HepG2 (cell line): Measurements from ENCODE around the gene ATG2A. TPM values are rescaled to one million over a fixed set of nuclear protein-coding genes. Genes with fewer than 3 reads are reported as not detected.

Experiments
- AFF4 ChIP-seq: sonication (generic); formaldehyde crosslinking; IDR thresholded peaks from 2 replicates; pipeline ENCODE4 v1.4.0; 2020; ENCODE audit warnings: missing genetic modification reagents
- ARHGAP35 ChIP-seq: sonication (generic); formaldehyde crosslinking; IDR thresholded peaks from 2 replicates; pipeline ENCODE4 v1.9.0; 2022; ENCODE audit warnings: mild to moderate bottlenecking, inconsistent platforms, moderate library complexity, missing genetic modification reagents, borderline replicate concordance
- ATF1 ChIP-seq: IDR thresholded peaks from 2 replicates; pipeline ENCODE4 v1.6.1; 2016; ENCODE audit warnings: mild to moderate bottlenecking, control low read depth
- BHLHE40 ChIP-seq: IDR thresholded peaks from 2 replicates; pipeline ENCODE4 v1.6.1; 2011; ENCODE audit warnings: low read length, improper control_type of control experiment
- BRD4 ChIP-seq: sonication (generic); formaldehyde crosslinking; IDR thresholded peaks from 2 replicates; pipeline ENCODE4 v1.4.0; 2020; ENCODE audit warnings: missing genetic modification reagents
- CREB1 ChIP-seq, 2 experiments: fragments of 450-650 bp in 1 of 2; IDR thresholded peaks; 2 replicates each; pipeline ENCODE4 v1.6.1; 2016 to 2017; ENCODE audit warnings: control low read depth in 1 of 2, mild to moderate bottlenecking in 1 of 2, missing compliant biosample characterization in 1 of 2, missing genetic modification characterization in 1 of 2
- HDAC6 ChIP-seq: fragments of 200-600 bp; sonication (generic); IDR thresholded peaks from 2 replicates; pipeline ENCODE4 v1.7.0; 2017; ENCODE audit warnings: mild to moderate bottlenecking, antibody characterized with exemption, low read length, low read depth
- HNF4A ChIP-seq: sonication (generic); formaldehyde crosslinking; IDR thresholded peaks from 2 replicates; pipeline ENCODE4 v1.4.0; 2020; ENCODE audit warnings: missing genetic modification reagents
- ISL2 ChIP-seq: sonication (generic); formaldehyde crosslinking; IDR thresholded peaks from 2 replicates; pipeline ENCODE4 v1.5.0; 2020; ENCODE audit warnings: missing genetic modification reagents
- JUND ChIP-seq: sonication (generic); formaldehyde crosslinking; IDR thresholded peaks from 2 replicates; pipeline ENCODE4 v1.8.0; 2022; ENCODE audit warnings: mild to moderate bottlenecking, missing genetic modification reagents
- KDM5A ChIP-seq: fragments of 200-600 bp; sonication (generic); IDR thresholded peaks from 2 replicates; pipeline ENCODE4 v1.7.0; 2018; ENCODE audit warnings: antibody characterized with exemption, mild to moderate bottlenecking, low read length, borderline replicate concordance
- MBNL3 ChIP-seq: fragments of 250-450 bp; sonication (Bioruptor Pico); conservative IDR thresholded peaks from 2 replicates; pipeline ENCODE4 v1.8.0; 2022; ENCODE audit warnings: mild to moderate bottlenecking, inconsistent platforms
- MEF2D ChIP-seq: sonication (generic); formaldehyde crosslinking; IDR thresholded peaks from 2 replicates; pipeline ENCODE4 v1.5.1; 2020; ENCODE audit warnings: mild to moderate bottlenecking, missing genetic modification reagents
- NR3C1 ChIP-seq: sonication (generic); formaldehyde crosslinking; IDR thresholded peaks from 2 replicates; pipeline ENCODE4 v1.4.0; 2020; ENCODE audit warnings: missing genetic modification reagents
- SCMH1 ChIP-seq: sonication (generic); formaldehyde crosslinking; IDR thresholded peaks from 2 replicates; pipeline ENCODE4 v1.9.0; 2021; ENCODE audit warnings: missing genetic modification reagents, mild to moderate bottlenecking, borderline replicate concordance
- XBP1 ChIP-seq: sonication (generic); formaldehyde crosslinking; IDR thresholded peaks from 2 replicates; pipeline ENCODE4 v1.5.0; 2020; ENCODE audit warnings: missing genetic modification reagents
- ZBTB2 ChIP-seq: sonication (generic); formaldehyde crosslinking; IDR thresholded peaks from 2 replicates; pipeline ENCODE4 v1.8.0; 2022; ENCODE audit warnings: low read depth, missing genetic modification reagents
- ZBTB4 ChIP-seq: sonication (generic); formaldehyde crosslinking; IDR thresholded peaks from 2 replicates; pipeline ENCODE4 v1.4.0; 2020; ENCODE audit warnings: missing genetic modification reagents, mild to moderate bottlenecking, borderline replicate concordance
- ZBTB42 ChIP-seq: sonication (generic); formaldehyde crosslinking; IDR thresholded peaks from 2 replicates; pipeline ENCODE4 v1.5.0; 2020; ENCODE audit warnings: mild to moderate bottlenecking, missing genetic modification reagents
- ZIK1 ChIP-seq: sonication (generic); formaldehyde crosslinking; IDR thresholded peaks from 2 replicates; pipeline ENCODE4 v1.5.0; 2020; ENCODE audit warnings: mild to moderate bottlenecking, low read depth, missing genetic modification reagents, borderline replicate concordance
- ZNF564 ChIP-seq: sonication (generic); formaldehyde crosslinking; IDR thresholded peaks from 2 replicates; pipeline ENCODE4 v1.8.1; 2023; ENCODE audit warnings: mild to moderate bottlenecking, missing genetic modification reagents
- ZNF720 ChIP-seq: sonication (generic); formaldehyde crosslinking; IDR thresholded peaks from 2 replicates; pipeline ENCODE4 v1.4.0; 2020; ENCODE audit warnings: missing genetic modification reagents
- ZNF724P ChIP-seq: sonication (generic); formaldehyde crosslinking; IDR thresholded peaks from 2 replicates; pipeline ENCODE4 v1.8.0; 2022; ENCODE audit warnings: missing genetic modification reagents, borderline replicate concordance
- polyA plus RNA-seq, 8 experiments: library from polyadenylated mRNA; depleted of rRNA in 3 of 8; stranded (reverse) in 7 of 8; unstranded in 1 of 8; fragments of >200 nt; fragmentation: Illumina TruSeq in 4 of 8; extraction: Trizol in 4 of 8; gene quantifications; 2 replicates each; pipeline versions ENCODE4 v1.2.1 to v1.2.3, GENCODE V29; 2011 to 2016; ENCODE audit warnings: low read depth in 4 of 8, missing spikeins in 1 of 8, mixed read lengths in 1 of 8; ENCODE audit not compliant: insufficient read depth in 1 of 8
- total RNA-seq, 5 experiments: library from RNA; depleted of rRNA; stranded (reverse); fragments of >200 nt; fragmentation: Illumina TruSeq; extraction: Trizol; gene quantifications; 2 replicates each; pipeline ENCODE4 v1.2.3, GENCODE V29; 2016; ENCODE audit warnings: low read depth in 1 of 5

ATG2A gene
- total and polyA plus RNA-seq, 2 of the 13 experiments (the other 11 are each of a cell fraction or from before 2014, with no cell fraction given), result 6.7 to 8.0 TPM

- no peak for TF ChIP-seq ZBTB4 (CRISPR knock-in tag)
- TF ChIP-seq HDAC6, result no peak
- TF ChIP-seq ARHGAP35 (CRISPR knock-in tag), result no peak
- no peak for TF ChIP-seq ZIK1 (CRISPR knock-in tag)
- TF ChIP-seq ZNF720 (CRISPR knock-in tag), result no peak
- 0 out of 2 replicates have a peak, but pooled peaks have one; percentile 32 for TF ChIP-seq JUND (CRISPR knock-in tag)
- TF ChIP-seq AFF4 (CRISPR knock-in tag), result no peak
- no peak for TF ChIP-seq ZBTB2 (CRISPR knock-in tag)
- no peak for TF ChIP-seq ATF1 (CRISPR knock-in tag)
- no peak for TF ChIP-seq ISL2
- no peak for TF ChIP-seq ZNF564 (CRISPR knock-in tag)
- no peak for TF ChIP-seq MBNL3 (CRISPR knock-in tag)
- peak; percentile 93 for TF ChIP-seq HNF4A (CRISPR knock-in tag)
- no peak; the same call in 1 of the 2 replicates for TF ChIP-seq ZNF724P
- TF ChIP-seq XBP1 (CRISPR knock-in tag), result no peak
- no peak for TF ChIP-seq CREB1 (IDR thresholded peaks at IDR 0.05)
- no peak for TF ChIP-seq CREB1 (CRISPR knock-in tag; IDR thresholded peaks at IDR 0.05)
- no peak for TF ChIP-seq ZBTB42 (CRISPR knock-in tag)
- no peak for TF ChIP-seq SCMH1
- 0 out of 2 replicates have a peak, but pooled peaks have one; percentile 8 for TF ChIP-seq BHLHE40
- TF ChIP-seq KDM5A, result no peak
- TF ChIP-seq NR3C1 (CRISPR knock-in tag), result no peak
- TF ChIP-seq MEF2D (CRISPR knock-in tag), result no peak
- no peak for TF ChIP-seq BRD4 (CRISPR knock-in tag)
Measured at GRCh38 chr11:64934682-64935358, 17.8 kb upstream of the ATG2A start (continued).
